ENCODE measurements around the gene MAGI2. TPM values are rescaled to one million over a fixed set of nuclear protein-coding genes. Genes with fewer than 3 reads are reported as not detected.
A peak's percentile ranks its signal among the peaks of the same experiment; 100 is the strongest.

MAGI2 gene
- total RNA-seq, 1 experiment from 2014 or later = 14.3 TPM

GRCh38 chr7:78398576-78398975 is 1054.9 kb downstream of the MAGI2 start:
- Histone ChIP-seq H2AK5ac (ENCODE audit: insufficient read length, low read length) (no peak overlapping the region), H3K79me1 (ENCODE audit: insufficient read depth, low read depth, low read length, poor library complexity, severe bottlenecking) (no peaks in the 10 kb centered on the region), H3K9ac (ENCODE audit: extremely low read depth, insufficient read length, low read length) (no peak overlapping the region), H3K23ac (ENCODE audit: insufficient read length, low read depth, low read length) (no peak overlapping the region), H3K4ac (ENCODE audit: low read depth, low read length) (no peak overlapping the region), H3K14ac (ENCODE audit: insufficient read depth, low read length) (no peak overlapping the region), H3K27ac (ENCODE audit: insufficient read length, low read depth, low read length) (no peak overlapping the region), H3K18ac (ENCODE audit: insufficient read length, low read depth, low read length) (no peak overlapping the region), H4K8ac (replicated peaks; ENCODE audit: insufficient read length, low read depth, low read length) (no peak overlapping the region), H3K79me2 (ENCODE audit: insufficient read depth, low read length) (no peaks in the 10 kb centered on the region; the same call in 1 of the 2 replicates), H2BK5ac (ENCODE audit: insufficient read length, low read length) (no peak overlapping the region), H2BK12ac (ENCODE audit: insufficient read length, low read depth, low read length) (no peak overlapping the region), H2BK20ac (ENCODE audit: low read depth, low read length, poor library complexity, severe bottlenecking) (no peak overlapping the region), H3K56ac (ENCODE audit: insufficient read length, low read depth, low read length) (no peak overlapping the region), H2BK15ac (ENCODE audit: low read depth, low read length) (no peak overlapping the region), H2BK120ac (ENCODE audit: low read depth, low read length, poor library complexity, severe bottlenecking) (no peak overlapping the region), H3T11ph (ENCODE audit: low read length) (no peak overlapping the region), H4K5ac (ENCODE audit: insufficient read length, low read depth, low read length) (no peak overlapping the region), H3K4me2 (ENCODE audit: insufficient read depth, insufficient read length, low read length) (no peak overlapping the region), H3K4me1 (ENCODE audit: insufficient read depth, low read length) (peaks cover 15% of the 10 kb centered on the region), H4K20me1 (ENCODE audit: control insufficient read depth, insufficient read depth, insufficient read length) (no peaks in the 10 kb centered on the region), H4K91ac (ENCODE audit: insufficient read length, low read depth, low read length) (no peak overlapping the region), H3K27me3 (ENCODE audit: insufficient read depth, low read length) (no peaks in the 10 kb centered on the region), H2AFZ (ENCODE audit: low read length) (no peak overlapping the region), H3K23me2 (ENCODE audit: insufficient read length, low read depth, low read length, poor library complexity, severe bottlenecking) (no peaks in the 10 kb centered on the region), H3K9me3 (ENCODE audit: control insufficient read depth, low read depth, low read length) (no peaks in the 10 kb centered on the region)
- H3K27me3 Mint-ChIP-seq (ENCODE audit: low read depth) = no peaks in the 10 kb centered on the region
- DNase-seq = peak; percentile 32
- TF ChIP-seq, protein P1, sequence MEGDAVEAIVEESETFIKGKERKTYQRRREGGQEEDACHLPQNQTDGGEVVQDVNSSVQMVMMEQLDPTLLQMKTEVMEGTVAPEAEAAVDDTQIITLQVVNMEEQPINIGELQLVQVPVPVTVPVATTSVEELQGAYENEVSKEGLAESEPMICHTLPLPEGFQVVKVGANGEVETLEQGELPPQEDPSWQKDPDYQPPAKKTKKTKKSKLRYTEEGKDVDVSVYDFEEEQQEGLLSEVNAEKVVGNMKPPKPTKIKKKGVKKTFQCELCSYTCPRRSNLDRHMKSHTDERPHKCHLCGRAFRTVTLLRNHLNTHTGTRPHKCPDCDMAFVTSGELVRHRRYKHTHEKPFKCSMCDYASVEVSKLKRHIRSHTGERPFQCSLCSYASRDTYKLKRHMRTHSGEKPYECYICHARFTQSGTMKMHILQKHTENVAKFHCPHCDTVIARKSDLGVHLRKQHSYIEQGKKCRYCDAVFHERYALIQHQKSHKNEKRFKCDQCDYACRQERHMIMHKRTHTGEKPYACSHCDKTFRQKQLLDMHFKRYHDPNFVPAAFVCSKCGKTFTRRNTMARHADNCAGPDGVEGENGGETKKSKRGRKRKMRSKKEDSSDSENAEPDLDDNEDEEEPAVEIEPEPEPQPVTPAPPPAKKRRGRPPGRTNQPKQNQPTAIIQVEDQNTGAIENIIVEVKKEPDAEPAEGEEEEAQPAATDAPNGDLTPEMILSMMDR (conservative IDR thresholded peaks at IDR 0.05) = no peak
- H3K27ac Mint-ChIP-seq = peak overlapping the region in 2 of 3 experiments; percentile 83 to 94; a peak in 5 of 7 replicates
- peaks cover 0 to under 1% of the 10 kb centered on the region in 2 experiments; a peak in 3 of 5 replicates for H3K9me3 Mint-ChIP-seq
- no peak overlapping the region for H3K4me3 Mint-ChIP-seq
- H3K36me3 Mint-ChIP-seq (ENCODE audit: insufficient read depth in 1 of 3, low read depth in 3 of 3) = peaks cover 0 to 2% (median under 1%) of the 10 kb centered on the region in 3 experiments; a peak in 5 of 7 replicates
- WGBS (ENCODE audit: extremely low coverage, insufficient read length, low lambda C conversion rate) = no CpG with 5 or more reads among the region's 2 CpGs
- H3K4me1 Mint-ChIP-seq = peaks cover 70 to 74% of the 10 kb centered on the region in 2 experiments
